ENCODE data around the gene MAGI2. TPM values are rescaled to one million over a fixed set of nuclear protein-coding genes. Genes with fewer than 3 reads are reported as not detected.

Gene MAGI2
- total and polyA plus RNA-seq, 2 of the 13 experiments (the other 11 are each of a cell fraction or from before 2014, with no cell fraction given) = 1.5 to 3.8 TPM

GRCh38 chr7:79461660-79462059 is 8.2 kb upstream of the MAGI2 start (continued):
- TF ChIP-seq, protein P1, sequence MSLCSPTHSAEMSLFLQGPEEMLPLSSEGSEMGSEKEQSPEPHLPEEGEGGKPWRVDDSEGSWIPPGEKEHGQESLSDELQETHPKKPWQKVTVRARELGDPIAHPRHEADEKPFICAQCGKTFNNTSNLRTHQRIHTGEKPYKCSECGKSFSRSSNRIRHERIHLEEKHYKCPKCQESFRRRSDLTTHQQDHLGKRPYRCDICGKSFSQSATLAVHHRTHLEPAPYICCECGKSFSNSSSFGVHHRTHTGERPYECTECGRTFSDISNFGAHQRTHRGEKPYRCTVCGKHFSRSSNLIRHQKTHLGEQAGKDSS (CRISPR knock-in tag; IDR thresholded peaks at IDR 0.05; ENCODE audit: borderline replicate concordance, low read depth) = no peak
- TF ChIP-seq SYNCRIP (IDR thresholded peaks at IDR 0.05; ENCODE audit: insufficient read depth, low read depth, low read length) = no peak
- no peak for TF ChIP-seq ZBTB37 (CRISPR knock-in tag; IDR thresholded peaks at IDR 0.05)
- peak; percentile 75; the same call in 1 of the 2 replicates for TF ChIP-seq NFIC (IDR thresholded peaks at IDR 0.05; ENCODE audit: low read length)
- TF ChIP-seq HOXA3 (CRISPR knock-in tag; IDR thresholded peaks at IDR 0.05) = no peak
- TF ChIP-seq, protein P2, sequence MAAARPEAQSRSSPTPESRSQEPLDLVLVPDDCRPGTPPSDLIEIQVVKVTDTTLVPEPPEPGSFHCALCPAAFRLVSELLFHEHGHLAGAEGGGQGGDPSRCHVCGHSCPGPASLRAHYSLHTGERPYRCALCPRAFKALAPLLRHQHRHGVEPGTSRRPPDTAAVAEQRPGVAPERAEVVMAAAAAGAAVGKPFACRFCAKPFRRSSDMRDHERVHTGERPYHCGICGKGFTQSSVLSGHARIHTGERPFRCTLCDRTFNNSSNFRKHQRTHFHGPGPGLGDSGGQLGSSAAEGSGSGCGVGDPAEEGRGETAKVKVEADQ (CRISPR knock-in tag; IDR thresholded peaks at IDR 0.05; ENCODE audit: borderline replicate concordance) = no peak
- TF ChIP-seq CEBPG (CRISPR knock-in tag; IDR thresholded peaks at IDR 0.05) = peak; percentile 79
- no peak for TF ChIP-seq YEATS4 (CRISPR knock-in tag; IDR thresholded peaks at IDR 0.05; ENCODE audit: borderline replicate concordance)
- TF ChIP-seq TCF7 (IDR thresholded peaks at IDR 0.05; ENCODE audit: low read depth) = peak; percentile 81
- no peak for TF ChIP-seq NFKB2 (CRISPR knock-in tag; IDR thresholded peaks at IDR 0.05; ENCODE audit: borderline replicate concordance)
- peak; percentile 23; the same call in 1 of the 2 replicates for TF ChIP-seq ZNF12 (CRISPR knock-in tag; IDR thresholded peaks at IDR 0.05)
- TF ChIP-seq ZNF652 (CRISPR knock-in tag; IDR thresholded peaks at IDR 0.05; ENCODE audit: borderline replicate concordance, low read depth) = peak; percentile 41; the same call in 1 of the 2 replicates
- TF ChIP-seq ZNF883 (CRISPR knock-in tag; IDR thresholded peaks at IDR 0.05; ENCODE audit: not compliant biosample characterization) = no peak
- no peak for TF ChIP-seq ZSCAN22 (CRISPR knock-in tag; IDR thresholded peaks at IDR 0.05)
- no peak for TF ChIP-seq FOXM1 (CRISPR knock-in tag; IDR thresholded peaks at IDR 0.05)
- no peak for TF ChIP-seq PRDM4 (CRISPR knock-in tag; IDR thresholded peaks at IDR 0.05; ENCODE audit: borderline replicate concordance)
- no peak for TF ChIP-seq NFATC3 (CRISPR knock-in tag; IDR thresholded peaks at IDR 0.05)
- 0 out of 2 replicates have a peak, but pooled peaks have one; percentile 22 for TF ChIP-seq KMT2B (CRISPR knock-in tag; IDR thresholded peaks at IDR 0.05)
- TF ChIP-seq, protein P3, sequence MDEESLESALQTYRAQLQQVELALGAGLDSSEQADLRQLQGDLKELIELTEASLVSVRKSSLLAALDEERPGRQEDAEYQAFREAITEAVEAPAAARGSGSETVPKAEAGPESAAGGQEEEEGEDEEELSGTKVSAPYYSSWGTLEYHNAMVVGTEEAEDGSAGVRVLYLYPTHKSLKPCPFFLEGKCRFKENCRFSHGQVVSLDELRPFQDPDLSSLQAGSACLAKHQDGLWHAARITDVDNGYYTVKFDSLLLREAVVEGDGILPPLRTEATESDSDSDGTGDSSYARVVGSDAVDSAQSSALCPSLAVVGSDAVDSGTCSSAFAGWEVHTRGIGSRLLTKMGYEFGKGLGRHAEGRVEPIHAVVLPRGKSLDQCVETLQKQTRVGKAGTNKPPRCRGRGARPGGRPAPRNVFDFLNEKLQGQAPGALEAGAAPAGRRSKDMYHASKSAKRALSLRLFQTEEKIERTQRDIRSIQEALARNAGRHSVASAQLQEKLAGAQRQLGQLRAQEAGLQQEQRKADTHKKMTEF (CRISPR knock-in tag; IDR thresholded peaks at IDR 0.05) = 0 out of 2 replicates have a peak, but pooled peaks have one; percentile 22
- no peak for TF ChIP-seq ZNF839 (CRISPR knock-in tag; IDR thresholded peaks at IDR 0.05; ENCODE audit: borderline replicate concordance)
- TF ChIP-seq, protein P4, sequence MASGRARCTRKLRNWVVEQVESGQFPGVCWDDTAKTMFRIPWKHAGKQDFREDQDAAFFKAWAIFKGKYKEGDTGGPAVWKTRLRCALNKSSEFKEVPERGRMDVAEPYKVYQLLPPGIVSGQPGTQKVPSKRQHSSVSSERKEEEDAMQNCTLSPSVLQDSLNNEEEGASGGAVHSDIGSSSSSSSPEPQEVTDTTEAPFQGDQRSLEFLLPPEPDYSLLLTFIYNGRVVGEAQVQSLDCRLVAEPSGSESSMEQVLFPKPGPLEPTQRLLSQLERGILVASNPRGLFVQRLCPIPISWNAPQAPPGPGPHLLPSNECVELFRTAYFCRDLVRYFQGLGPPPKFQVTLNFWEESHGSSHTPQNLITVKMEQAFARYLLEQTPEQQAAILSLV (CRISPR knock-in tag; IDR thresholded peaks at IDR 0.05; ENCODE audit: borderline replicate concordance) = no peak
